HEK293T (cell line): ENCODE measurements around the gene ASB10.

ENCODE experiments used
- CTCF ChIA-PET: fragments of 350-600 bp; formaldehyde crosslinking; extraction: SDS; loops from one replicate; lab custom pipeline; 2021; ENCODE audit warnings: antibody characterized with exemption, inconsistent platforms; lab: Yijun Ruan, JAX
- POLR2A ChIA-PET: fragments of 350-600 bp; formaldehyde crosslinking; extraction: SDS; loops from one replicate; lab custom pipeline; 2020; ENCODE audit warnings: antibody characterized with exemption, inconsistent platforms; lab: Yijun Ruan, JAX
- DNase-seq: peaks from one replicate; pipeline ENCODE4 v3.0.0; 2012; ENCODE audit warnings: mixed read lengths; ENCODE audit errors: extremely low spot score
- ARNT ChIP-seq: fragments of 450-650 bp; IDR thresholded peaks from 2 replicates; pipeline ENCODE4 v1.6.1; 2017; ENCODE audit warnings: mild to moderate bottlenecking
- BHLHE40 ChIP-seq: fragments of 450-650 bp; IDR thresholded peaks from 2 replicates; pipeline ENCODE4 v1.6.1; 2016; ENCODE audit warnings: mild to moderate bottlenecking, moderate library complexity, borderline replicate concordance
- CTBP1 ChIP-seq: fragments of 450-650 bp; IDR thresholded peaks from 2 replicates; pipeline ENCODE4 v1.6.1; 2016; ENCODE audit warnings: borderline replicate concordance
- ELF4 ChIP-seq: fragments of 450-650 bp; IDR thresholded peaks from 2 replicates; pipeline ENCODE4 v1.6.1; 2017; ENCODE audit warnings: antibody characterized with exemption
- FOXA1 ChIP-seq: fragments of 450-650 bp; IDR thresholded peaks from 2 replicates; pipeline ENCODE4 v1.6.1; 2016; ENCODE audit warnings: mild to moderate bottlenecking
- FOXK2 ChIP-seq: fragments of 450-650 bp; IDR thresholded peaks from 2 replicates; pipeline ENCODE4 v1.6.1; 2016; ENCODE audit warnings: mild to moderate bottlenecking
- FOXM1 ChIP-seq: fragments of 450-650 bp; IDR thresholded peaks from 2 replicates; pipeline ENCODE4 v1.6.1; 2017; ENCODE audit warnings: mild to moderate bottlenecking, borderline replicate concordance
- HDGF ChIP-seq: fragments of 450-650 bp; IDR thresholded peaks from 2 replicates; pipeline ENCODE4 v1.6.1; 2017; ENCODE audit warnings: antibody characterized with exemption, borderline replicate concordance
- L3MBTL2 ChIP-seq: fragments of 450-650 bp; conservative IDR thresholded peaks from 2 replicates; pipeline ENCODE4 v1.6.1; 2016; ENCODE audit warnings: mild to moderate bottlenecking
- LEF1 ChIP-seq: fragments of 450-650 bp; IDR thresholded peaks from 2 replicates; pipeline ENCODE4 v1.6.1; 2017; ENCODE audit warnings: mild to moderate bottlenecking, borderline replicate concordance
- NFRKB ChIP-seq: fragments of 450-650 bp; IDR thresholded peaks from 2 replicates; pipeline ENCODE4 v1.6.1; 2016; ENCODE audit warnings: mild to moderate bottlenecking, moderate library complexity
- SP1 ChIP-seq: fragments of 450-650 bp; IDR thresholded peaks from 2 replicates; pipeline ENCODE4 v1.6.1; 2017
- SUZ12 ChIP-seq: fragments of 450-650 bp; IDR thresholded peaks from 2 replicates; pipeline ENCODE4 v1.6.1; 2016; ENCODE audit warnings: mild to moderate bottlenecking
- TARDBP ChIP-seq: fragments of 450-650 bp; IDR thresholded peaks from 2 replicates; pipeline ENCODE4 v1.6.1; 2016
- ZNF384 ChIP-seq: fragments of 450-650 bp; IDR thresholded peaks from 2 replicates; pipeline ENCODE4 v1.6.1; 2016
- TF ChIP-seq, protein P1 (sequence below): fragments of 450-650 bp; IDR thresholded peaks from 2 replicates; pipeline ENCODE4 v1.6.1; 2016

ASB10 gene

DNA sequence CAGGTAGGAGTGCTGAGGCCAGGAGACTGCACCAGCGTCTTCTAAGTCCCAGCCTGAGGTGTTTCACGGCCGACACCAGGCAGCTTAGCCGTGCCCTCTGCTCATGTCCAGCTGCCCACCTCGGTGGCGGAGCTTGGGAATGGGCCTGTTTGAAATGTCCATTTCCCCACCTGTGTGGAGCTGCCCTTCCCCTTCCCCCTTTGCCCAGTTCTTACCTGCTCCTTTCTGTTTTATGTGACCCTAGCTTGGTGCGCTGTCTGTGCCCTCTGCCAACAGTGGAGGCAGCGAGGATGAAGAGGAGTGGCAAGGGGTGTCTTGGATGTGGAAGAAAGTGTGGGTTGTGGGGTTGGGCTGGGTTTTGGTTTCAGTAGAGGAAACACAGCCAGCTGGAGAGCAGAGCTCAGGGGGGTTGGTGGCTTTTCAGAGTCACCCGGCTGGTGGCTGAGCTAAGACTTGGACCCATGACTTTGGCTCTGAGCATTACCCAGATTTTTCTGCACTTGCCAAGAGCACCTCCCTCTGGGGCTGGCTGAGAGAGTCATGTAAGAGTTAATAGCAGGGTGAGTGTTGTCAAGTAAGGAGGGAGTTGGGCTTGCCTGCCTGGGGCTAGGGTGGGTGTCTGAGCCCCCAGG lies 57.0 kb downstream of the ASB10 start:
- ChIA-PET POLR2A (no interaction called here), CTCF (interaction anchor here (1.0 to 1.7 kb wide), 2 partner anchors 41 to 42 kb away, joined by 3 to 6 read pairs; no protein-coding TSS in a partner anchor)
- no peak for DNase-seq
- TF ChIP-seq L3MBTL2 = no peak
- TF ChIP-seq ARNT = no peak
- no peak for TF ChIP-seq SP1
- TF ChIP-seq ELF4 = no peak
- TF ChIP-seq NFRKB = no peak
- TF ChIP-seq LEF1 = no peak
- TF ChIP-seq, protein P1, sequence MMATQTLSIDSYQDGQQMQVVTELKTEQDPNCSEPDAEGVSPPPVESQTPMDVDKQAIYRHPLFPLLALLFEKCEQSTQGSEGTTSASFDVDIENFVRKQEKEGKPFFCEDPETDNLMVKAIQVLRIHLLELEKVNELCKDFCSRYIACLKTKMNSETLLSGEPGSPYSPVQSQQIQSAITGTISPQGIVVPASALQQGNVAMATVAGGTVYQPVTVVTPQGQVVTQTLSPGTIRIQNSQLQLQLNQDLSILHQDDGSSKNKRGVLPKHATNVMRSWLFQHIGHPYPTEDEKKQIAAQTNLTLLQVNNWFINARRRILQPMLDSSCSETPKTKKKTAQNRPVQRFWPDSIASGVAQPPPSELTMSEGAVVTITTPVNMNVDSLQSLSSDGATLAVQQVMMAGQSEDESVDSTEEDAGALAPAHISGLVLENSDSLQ = no peak
- TF ChIP-seq BHLHE40 = no peak

DNA sequence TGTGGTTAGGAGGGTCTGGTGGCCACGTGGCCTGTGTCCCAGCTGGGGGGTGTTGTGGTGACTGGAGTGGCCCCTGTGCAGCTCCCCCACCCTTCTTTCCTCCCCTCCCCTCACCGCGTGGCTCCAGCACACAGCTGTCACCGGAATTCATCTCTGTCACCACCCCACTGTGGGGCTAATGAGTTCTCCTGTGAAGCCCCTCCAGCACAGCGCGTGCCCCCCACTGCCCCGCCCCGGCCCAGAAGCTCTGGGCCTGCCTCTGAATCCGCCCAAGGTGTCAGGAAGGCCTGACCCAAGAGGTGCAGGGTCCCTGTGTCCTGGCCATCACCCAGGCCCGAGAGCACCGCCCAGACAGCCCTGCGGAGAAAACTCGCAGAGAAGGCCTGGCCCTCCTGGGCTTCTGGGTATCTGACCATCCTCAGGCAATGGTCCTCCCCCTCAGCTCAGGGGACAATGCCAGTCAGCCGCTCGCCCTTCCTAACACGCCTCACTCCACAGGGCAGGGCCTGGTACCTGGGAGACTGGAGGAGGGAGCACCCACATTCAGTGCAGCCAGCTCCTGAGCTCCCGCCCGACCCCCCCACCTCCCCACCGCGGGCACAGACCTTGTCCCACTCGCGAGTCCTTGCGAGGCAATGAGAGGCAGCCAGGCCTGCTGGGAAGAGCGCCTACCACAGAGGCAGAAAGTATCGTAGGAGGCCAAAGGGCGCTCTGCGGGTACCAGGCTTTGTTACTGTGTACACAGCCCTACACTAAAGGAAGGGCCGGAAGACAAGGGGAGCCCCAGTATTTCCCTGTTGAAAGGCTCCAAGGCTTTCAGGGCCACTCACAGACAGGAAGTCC lies 57.7 kb downstream of the ASB10 start:
- POLR2A ChIA-PET = interaction anchor here (0.9 kb wide), 1 partner anchor 40 kb away, joined by 4 read pairs; no protein-coding TSS in a partner anchor
- no peak for DNase-seq
- TF ChIP-seq SP1 (no peak), ZNF384 (no peak), ARNT (no peak), L3MBTL2 (no peak), HDGF (no peak), FOXK2 (no peak), NFRKB (no peak), BHLHE40 (no peak), TARDBP (no peak), ELF4 (no peak), CTBP1 (no peak), LEF1 (no peak)
- TF ChIP-seq, protein P1 = no peak
- CTCF ChIA-PET = interaction anchor here (0.6 to 1.0 kb wide), 2 partner anchors 24 to 41 kb away, joined by 4 to 6 read pairs; no protein-coding TSS in a partner anchor

DNA sequence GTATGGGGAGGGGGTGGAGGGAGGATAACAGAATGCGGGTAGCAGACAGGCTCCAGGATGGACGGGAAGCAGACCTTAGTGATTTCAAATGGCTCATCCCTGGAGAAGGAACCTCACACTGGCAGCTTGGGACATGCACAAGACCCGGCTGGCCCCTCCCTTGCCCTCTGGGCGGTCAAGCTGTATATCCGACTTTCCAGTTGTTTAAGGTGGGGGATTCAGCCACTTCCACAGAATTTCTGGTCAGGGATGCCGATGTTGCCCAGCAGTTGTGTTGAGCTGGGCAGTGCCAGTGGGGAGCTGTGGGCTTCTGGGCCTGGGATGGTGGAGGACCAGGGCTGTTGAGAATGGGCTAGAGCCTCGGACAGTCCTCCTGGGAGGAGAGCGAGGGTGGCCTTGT lies 58.3 kb downstream of the ASB10 start:
- DNase-seq = no peak
- POLR2A ChIA-PET = interaction anchor here (0.9 kb wide), 1 partner anchor 40 kb away, joined by 4 read pairs; no protein-coding TSS in a partner anchor
- CTCF ChIA-PET = interaction anchor here (0.6 kb wide), 1 partner anchor 24 kb away, joined by 4 read pairs; no protein-coding TSS in a partner anchor
- no peak for TF ChIP-seq ARNT

DNA sequence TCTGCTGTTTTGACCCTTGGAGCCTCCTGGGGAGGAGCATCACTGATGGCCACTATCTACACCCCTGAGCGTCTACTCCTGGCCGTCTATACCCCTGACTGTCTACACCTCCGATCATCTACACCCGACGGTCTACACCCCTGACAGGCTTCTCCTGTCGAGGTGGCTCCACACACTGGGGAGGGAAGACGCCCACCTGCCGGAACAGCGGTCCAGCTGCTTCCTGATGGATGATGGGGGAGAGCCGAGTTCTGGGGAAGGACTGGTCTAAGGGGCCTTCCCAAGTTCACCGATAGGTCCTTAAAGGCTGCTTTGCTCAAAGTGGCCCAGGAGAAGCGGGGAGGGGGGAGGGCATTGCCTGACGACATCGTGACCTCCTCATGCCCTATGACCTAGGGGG lies 58.9 kb downstream of the ASB10 start:
- ChIA-PET POLR2A (interaction anchor here (0.9 kb wide), 1 partner anchor 41 kb away, joined by 4 read pairs; no protein-coding TSS in a partner anchor), CTCF (interaction anchor here (1.2 kb wide), 1 partner anchor 42 kb away, joined by 3 read pairs; no protein-coding TSS in a partner anchor)
- TF ChIP-seq SP1 = no peak
- no peak for TF ChIP-seq HDGF
- TF ChIP-seq, protein P1 = no peak
- TF ChIP-seq ARNT = no peak
- TF ChIP-seq LEF1 = no peak
- TF ChIP-seq NFRKB = no peak
- DNase-seq = no peak

DNA sequence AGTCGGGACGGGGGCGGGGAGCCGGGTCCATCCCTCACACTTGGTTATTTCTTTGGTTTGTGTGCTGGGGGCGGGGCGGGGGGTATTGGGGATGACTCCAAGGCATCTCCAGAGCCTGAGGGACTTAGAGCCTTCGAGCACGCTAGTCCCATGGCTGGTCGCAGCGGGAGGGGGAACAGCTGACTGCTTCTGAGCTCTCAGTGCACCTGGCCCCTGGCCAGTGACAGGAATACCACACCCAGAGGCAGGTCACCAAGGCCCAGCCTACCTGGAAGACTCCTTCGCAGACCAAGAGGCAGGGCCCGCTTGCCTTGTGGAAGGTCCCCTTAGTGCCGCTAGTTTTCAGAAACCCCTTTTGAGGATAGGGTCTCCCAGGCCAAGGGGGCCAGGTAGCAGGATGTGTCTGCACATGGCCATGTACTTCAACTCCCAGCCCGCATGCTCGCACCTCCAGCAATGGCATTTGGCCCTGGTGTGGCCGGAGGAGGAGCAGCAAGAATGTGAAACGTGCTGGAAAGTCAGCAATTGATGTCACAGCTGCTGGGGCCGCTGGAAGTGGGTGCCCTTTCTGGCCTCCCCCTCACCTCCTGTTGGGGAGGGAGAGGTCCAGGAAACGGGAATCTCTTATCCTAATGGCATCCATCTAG lies 60.4 kb downstream of the ASB10 start:
- ChIA-PET CTCF (interaction anchor here (0.8 kb wide), 1 partner anchor 41 kb away, joined by 3 read pairs; no protein-coding TSS in a partner anchor), POLR2A (no interaction called here)
- no peak for TF ChIP-seq TARDBP
- TF ChIP-seq FOXA1 = no peak
- TF ChIP-seq FOXK2 = no peak
- TF ChIP-seq, protein P1 = no peak
- TF ChIP-seq SUZ12 = no peak
- no peak for TF ChIP-seq FOXM1
- no peak for TF ChIP-seq HDGF
- TF ChIP-seq BHLHE40 = no peak
- TF ChIP-seq ARNT = no peak
- DNase-seq = no peak
